ENCODE results near the gene PRDM1. TPM values are rescaled to one million over a fixed set of nuclear protein-coding genes. Genes with fewer than 3 reads are reported as not detected.

PRDM1 gene
- total RNA-seq, 1 donor from 2014 or later, result 10.5 TPM

DNA sequence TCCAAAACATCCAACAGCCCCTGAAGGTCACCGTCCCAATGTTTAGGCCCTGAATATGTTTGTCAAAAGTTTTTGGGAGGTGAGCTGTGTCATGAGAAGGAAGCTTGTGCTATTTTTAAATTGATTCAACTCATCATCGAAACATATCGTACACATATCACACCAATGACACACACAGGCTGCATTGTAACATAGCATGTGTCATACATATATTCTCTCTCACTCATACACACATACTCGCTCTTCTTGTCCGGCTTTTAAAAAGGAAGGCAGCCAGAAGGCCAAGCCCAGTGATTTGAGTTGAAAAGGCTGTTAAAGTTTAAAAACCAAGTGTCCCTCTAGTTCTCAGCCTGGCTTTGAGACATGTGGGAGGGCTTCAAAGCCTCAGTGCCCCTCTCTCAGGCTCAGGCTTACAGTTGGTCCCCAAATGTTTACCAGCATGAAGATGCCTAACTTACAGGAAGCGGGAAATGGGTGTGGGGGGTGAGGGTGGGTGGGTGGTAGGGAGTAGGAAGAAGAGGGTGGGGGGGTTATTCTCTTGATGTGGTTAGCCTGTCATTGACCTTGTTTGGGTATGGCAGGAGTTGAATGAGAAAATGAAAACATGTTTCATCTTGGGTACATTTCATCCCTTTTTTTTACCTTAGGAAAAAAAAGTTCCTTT, 3.3 kb upstream of the PRDM1 start:
- H3K9me3 ChIP-seq (ENCODE audit: insufficient read depth, low read depth, low read length), result no peaks in the 10 kb centered on the region
- peak overlapping the region; percentile 29 for H3K9ac ChIP-seq (ENCODE audit: low read length)
- peak overlapping the region; percentile 84 for H3K27ac ChIP-seq (ENCODE audit: low read depth, low read length)
- peaks cover 3% of the 10 kb centered on the region for H3K27me3 Mint-ChIP-seq (ENCODE audit: low read depth, unreplicated experiment)
- no peaks in the 10 kb centered on the region for H3K36me3 ChIP-seq (ENCODE audit: insufficient read depth, low read length)
- H3K4me3 Mint-ChIP-seq (ENCODE audit: unreplicated experiment), result no peak overlapping the region
- H3K4me1 Mint-ChIP-seq (ENCODE audit: low read depth, unreplicated experiment), result peaks cover 30% of the 10 kb centered on the region
- H3K79me2 ChIP-seq (ENCODE audit: insufficient read depth, low read length), result peaks cover 4% of the 10 kb centered on the region
- H4K20me1 ChIP-seq (ENCODE audit: insufficient read depth, low read length), result no peaks in the 10 kb centered on the region
- H3K27me3 ChIP-seq (ENCODE audit: insufficient read depth, low read length), result no peaks in the 10 kb centered on the region
- FAIRE-seq (peak; percentile 90), DNase-seq (ENCODE audit: low read depth) (peak; percentile 78)
- no peak overlapping the region for H3K4me3 ChIP-seq (ENCODE audit: insufficient read depth, low read depth, low read length)
- H2AFZ ChIP-seq (ENCODE audit: low read depth, low read length), result peak overlapping the region; percentile 38
- H3K27ac Mint-ChIP-seq (ENCODE audit: unreplicated experiment), result no peak overlapping the region
- no peak for TF ChIP-seq EZH2 (IDR thresholded peaks at IDR 0.05; ENCODE audit: insufficient read depth, low read length)
- TF ChIP-seq, protein P1, sequence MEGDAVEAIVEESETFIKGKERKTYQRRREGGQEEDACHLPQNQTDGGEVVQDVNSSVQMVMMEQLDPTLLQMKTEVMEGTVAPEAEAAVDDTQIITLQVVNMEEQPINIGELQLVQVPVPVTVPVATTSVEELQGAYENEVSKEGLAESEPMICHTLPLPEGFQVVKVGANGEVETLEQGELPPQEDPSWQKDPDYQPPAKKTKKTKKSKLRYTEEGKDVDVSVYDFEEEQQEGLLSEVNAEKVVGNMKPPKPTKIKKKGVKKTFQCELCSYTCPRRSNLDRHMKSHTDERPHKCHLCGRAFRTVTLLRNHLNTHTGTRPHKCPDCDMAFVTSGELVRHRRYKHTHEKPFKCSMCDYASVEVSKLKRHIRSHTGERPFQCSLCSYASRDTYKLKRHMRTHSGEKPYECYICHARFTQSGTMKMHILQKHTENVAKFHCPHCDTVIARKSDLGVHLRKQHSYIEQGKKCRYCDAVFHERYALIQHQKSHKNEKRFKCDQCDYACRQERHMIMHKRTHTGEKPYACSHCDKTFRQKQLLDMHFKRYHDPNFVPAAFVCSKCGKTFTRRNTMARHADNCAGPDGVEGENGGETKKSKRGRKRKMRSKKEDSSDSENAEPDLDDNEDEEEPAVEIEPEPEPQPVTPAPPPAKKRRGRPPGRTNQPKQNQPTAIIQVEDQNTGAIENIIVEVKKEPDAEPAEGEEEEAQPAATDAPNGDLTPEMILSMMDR (IDR thresholded peaks at IDR 0.05; ENCODE audit: insufficient read depth, low read depth, low read length), result no peak
- no peaks in the 10 kb centered on the region for H3K36me3 Mint-ChIP-seq (ENCODE audit: low read depth, unreplicated experiment)
- peaks cover 36% of the 10 kb centered on the region for H3K4me1 ChIP-seq (ENCODE audit: insufficient read depth, low read length)
- no peak overlapping the region for H3K4me2 ChIP-seq (ENCODE audit: low read length)
- no peaks in the 10 kb centered on the region for H3K9me3 Mint-ChIP-seq (ENCODE audit: unreplicated experiment)

DNA sequence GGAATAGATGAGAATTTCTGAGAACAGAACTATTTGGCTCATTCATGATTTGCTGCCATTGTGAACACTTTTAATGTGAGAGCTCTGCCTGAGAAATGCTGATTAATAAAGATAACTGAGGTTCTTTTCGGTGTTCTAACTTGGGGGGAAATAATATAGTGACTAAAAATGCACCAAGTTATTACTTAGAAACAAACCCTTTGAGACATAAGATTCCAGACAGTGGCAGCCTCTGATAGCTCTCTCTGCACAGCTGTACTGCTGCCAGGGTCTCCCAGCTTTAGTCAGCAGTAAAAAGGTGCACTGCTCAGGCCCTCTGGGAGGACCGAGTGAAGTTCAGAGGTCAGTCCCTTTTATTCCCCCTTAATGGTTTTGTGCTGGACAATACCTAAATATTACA, 2.5 kb upstream of the PRDM1 start:
- Histone ChIP-seq H3K9ac (ENCODE audit: low read length) (no peak overlapping the region), H3K27me3 (ENCODE audit: insufficient read depth, low read length) (no peaks in the 10 kb centered on the region), H3K9me3 (ENCODE audit: insufficient read depth, low read depth, low read length) (no peaks in the 10 kb centered on the region), H2AFZ (ENCODE audit: low read depth, low read length) (no peak overlapping the region), H3K36me3 (ENCODE audit: insufficient read depth, low read length) (no peaks in the 10 kb centered on the region), H3K79me2 (ENCODE audit: insufficient read depth, low read length) (peaks cover 10% of the 10 kb centered on the region), H3K4me2 (ENCODE audit: low read length) (peak overlapping the region; percentile 89), H3K4me3 (ENCODE audit: insufficient read depth, low read depth, low read length) (no peak overlapping the region), H4K20me1 (ENCODE audit: insufficient read depth, low read length) (no peaks in the 10 kb centered on the region), H3K4me1 (ENCODE audit: insufficient read depth, low read length) (peaks cover 42% of the 10 kb centered on the region), H3K27ac (ENCODE audit: low read depth, low read length) (peak overlapping the region; percentile 84)
- Mint-ChIP-seq H3K4me3 (ENCODE audit: unreplicated experiment) (no peak overlapping the region), H3K27me3 (ENCODE audit: low read depth, unreplicated experiment) (peaks cover 3% of the 10 kb centered on the region), H3K36me3 (ENCODE audit: low read depth, unreplicated experiment) (no peaks in the 10 kb centered on the region), H3K9me3 (ENCODE audit: unreplicated experiment) (no peaks in the 10 kb centered on the region), H3K27ac (ENCODE audit: unreplicated experiment) (no peak overlapping the region), H3K4me1 (ENCODE audit: low read depth, unreplicated experiment) (peaks cover 36% of the 10 kb centered on the region)
- no peak for TF ChIP-seq EZH2 (IDR thresholded peaks at IDR 0.05; ENCODE audit: insufficient read depth, low read length)
- TF ChIP-seq, protein P1 (IDR thresholded peaks at IDR 0.05; ENCODE audit: insufficient read depth, low read depth, low read length), result no peak
- no peak for FAIRE-seq
- no peak for DNase-seq (ENCODE audit: low read depth)
